WTC11 (cell line): ENCODE results near the gene MSX1. TPM values are rescaled to one million over a fixed set of nuclear protein-coding genes. Genes with fewer than 3 reads are reported as not detected.

ENCODE experiments used
- ATAC-seq: fragments of 200-7000 bp; cut with Tn5 transposase; 2 replicates; pipeline ENCODE4 v1.10.0; 2021; ENCODE audit warnings: mild to moderate bottlenecking, moderate library complexity
- CTCF ChIA-PET: fragments of 300-600 bp; sonication (Branson Sonifier 250); formaldehyde crosslinking; loops from one replicate; lab custom pipeline; 2021; ENCODE audit warnings: antibody characterized with exemption; lab: Charles Lee
- POLR2A ChIA-PET: fragments of 350-600 bp; sonication (Branson Sonifier 250); formaldehyde crosslinking; loops from one replicate; lab custom pipeline; 2021; ENCODE audit warnings: antibody characterized with exemption; lab: Charles Lee
- DNase-seq: peaks from one replicate; pipeline ENCODE4 v3.0.0; 2021; ENCODE audit warnings: low spot score
- H3K27ac Mint-ChIP-seq: 2 replicates; pipeline ENCODE4 v1.8.0; 2021; ENCODE audit warnings: mixed read lengths
- H3K27me3 Mint-ChIP-seq: 2 replicates; pipeline ENCODE4 v1.8.0; 2021; ENCODE audit warnings: low read depth, mild to moderate bottlenecking, moderate library complexity, mixed read lengths
- H3K36me3 Mint-ChIP-seq: 2 replicates; pipeline ENCODE4 v1.8.0; 2021; ENCODE audit warnings: mixed read lengths
- H3K4me1 Mint-ChIP-seq: 2 replicates; pipeline ENCODE4 v1.8.0; 2022; ENCODE audit warnings: mixed read lengths
- H3K4me3 Mint-ChIP-seq: 2 replicates; pipeline ENCODE4 v1.8.0; 2021; ENCODE audit warnings: mild to moderate bottlenecking, moderate library complexity, mixed read lengths
- H3K9me3 Mint-ChIP-seq: 2 replicates; pipeline ENCODE4 v1.8.0; 2021; ENCODE audit warnings: mixed read lengths
- ATF1 ChIP-seq: sonication (generic); formaldehyde crosslinking; IDR thresholded peaks from 2 replicates; pipeline ENCODE4 v1.8.1; 2023; ENCODE audit warnings: mild to moderate bottlenecking, moderate library complexity, missing genetic modification reagents
- ATF2 ChIP-seq: sonication (generic); formaldehyde crosslinking; IDR thresholded peaks from 2 replicates; pipeline ENCODE4 v1.8.1; 2022; ENCODE audit warnings: low read depth, missing genetic modification reagents, borderline replicate concordance
- EMX1 ChIP-seq: fragments of 250-450 bp; sonication (Bioruptor Pico); IDR thresholded peaks from 2 replicates; pipeline ENCODE4 v1.8.0; 2021; ENCODE audit warnings: mild to moderate bottlenecking
- ERG ChIP-seq: fragments of 250-450 bp; sonication (Bioruptor Pico); IDR thresholded peaks from 2 replicates; pipeline ENCODE4 v1.8.0; 2021; ENCODE audit warnings: mild to moderate bottlenecking
- MAX ChIP-seq: sonication (generic); formaldehyde crosslinking; IDR thresholded peaks from 2 replicates; pipeline ENCODE4 v1.8.0; 2022; ENCODE audit warnings: mild to moderate bottlenecking, missing genetic modification reagents
- RELA ChIP-seq: sonication (generic); formaldehyde crosslinking; IDR thresholded peaks from 2 replicates; pipeline ENCODE4 v1.8.1; 2022; ENCODE audit warnings: missing genetic modification reagents, mild to moderate bottlenecking, borderline replicate concordance
- SOX15 ChIP-seq: fragments of 250-450 bp; sonication (Bioruptor Pico); IDR thresholded peaks from 2 replicates; pipeline ENCODE4 v1.9.0; 2021; ENCODE audit warnings: mild to moderate bottlenecking
- TCF7 ChIP-seq: sonication (generic); formaldehyde crosslinking; IDR thresholded peaks from 2 replicates; pipeline ENCODE4 v1.8.0; 2022; ENCODE audit warnings: mild to moderate bottlenecking, low read depth, missing genetic modification reagents, moderate library complexity
- TEAD1 ChIP-seq: sonication (generic); formaldehyde crosslinking; IDR thresholded peaks from 2 replicates; pipeline ENCODE4 v1.8.0; 2022; ENCODE audit warnings: mild to moderate bottlenecking, missing genetic modification reagents
- TP53 ChIP-seq: sonication (generic); formaldehyde crosslinking; IDR thresholded peaks from 2 replicates; pipeline ENCODE4 v1.8.1; 2023; ENCODE audit warnings: mild to moderate bottlenecking, missing genetic modification reagents
- ZNF232 ChIP-seq: sonication (generic); formaldehyde crosslinking; IDR thresholded peaks from 2 replicates; pipeline ENCODE4 v1.8.0; 2022; ENCODE audit warnings: mild to moderate bottlenecking, missing genetic modification reagents
- ZNF416 ChIP-seq: fragments of 250-450 bp; sonication (Bioruptor Pico); IDR thresholded peaks from 2 replicates; pipeline ENCODE4 v1.9.0; 2021; ENCODE audit warnings: mild to moderate bottlenecking, inconsistent platforms
- ZNF423 ChIP-seq: fragments of 250-450 bp; sonication (Bioruptor Pico); IDR thresholded peaks from 2 replicates; pipeline ENCODE4 v2.1.2; 2022; ENCODE audit warnings: mild to moderate bottlenecking, moderate library complexity
- ZNF512 ChIP-seq: sonication (generic); formaldehyde crosslinking; IDR thresholded peaks from 2 replicates; pipeline ENCODE4 v1.8.1; 2022; ENCODE audit warnings: missing genetic modification reagents, borderline replicate concordance
- total RNA-seq: library from RNA; stranded (reverse); gene quantifications from 3 replicates; pipeline ENCODE4 v1.2.3, GENCODE V29; 2021
- TF ChIP-seq, protein P1 (sequence below): fragments of 250-450 bp; sonication (Bioruptor Pico); conservative IDR thresholded peaks from 2 replicates; pipeline ENCODE4 v1.9.0; 2021; ENCODE audit warnings: mild to moderate bottlenecking
- TF ChIP-seq, protein P2 (sequence below): fragments of 250-450 bp; sonication (Bioruptor Pico); IDR thresholded peaks from 2 replicates; pipeline ENCODE4 v2.1.2; 2022; ENCODE audit warnings: mild to moderate bottlenecking, moderate library complexity
- TF ChIP-seq, protein P3 (sequence below): sonication (generic); formaldehyde crosslinking; IDR thresholded peaks from 2 replicates; pipeline ENCODE4 v1.8.0; 2022; ENCODE audit warnings: mild to moderate bottlenecking, missing genetic modification reagents
- TF ChIP-seq, protein P4 (sequence below): sonication (generic); formaldehyde crosslinking; IDR thresholded peaks from 2 replicates; pipeline ENCODE4 v1.8.0; 2022; ENCODE audit warnings: mild to moderate bottlenecking, missing genetic modification reagents

The MSX1 gene
- total RNA-seq, 1 experiment from 2014 or later, result 0.28 TPM

DNA sequence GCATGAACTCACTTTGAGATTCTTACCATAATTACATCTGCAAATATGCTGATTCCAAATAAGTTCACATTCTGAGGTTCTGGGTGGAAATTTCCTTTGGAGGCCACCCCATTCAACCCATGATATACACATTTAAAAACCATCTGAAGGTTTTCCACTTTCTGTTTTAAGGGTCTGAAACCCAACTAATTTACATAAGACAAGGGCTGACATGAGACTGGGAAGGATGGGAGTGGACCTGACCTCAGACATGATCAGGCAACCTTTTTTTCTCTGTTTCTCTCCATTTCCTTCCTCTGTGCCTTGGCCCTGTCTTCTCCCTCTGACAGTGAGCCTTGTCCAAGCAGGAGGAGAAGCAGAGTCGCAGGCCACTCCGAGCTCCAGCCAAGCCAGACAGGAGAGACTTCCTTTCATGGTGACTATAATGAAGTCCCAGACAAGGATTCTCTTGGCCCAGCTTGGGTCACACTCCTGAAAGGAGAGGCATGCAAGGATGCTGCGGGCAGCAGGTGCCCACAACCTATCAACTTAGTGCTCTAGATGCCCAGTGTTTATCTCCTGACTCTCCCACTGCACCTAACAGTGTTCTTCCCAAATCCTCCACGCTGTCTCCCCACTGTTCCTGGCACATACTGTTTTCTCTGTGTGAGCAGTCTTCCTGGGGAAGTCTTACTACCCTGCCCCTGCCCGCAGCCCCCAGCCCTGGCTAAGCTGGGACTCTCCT lies 39.9 kb downstream of the MSX1 start:
- H3K4me1 Mint-ChIP-seq, result no peaks in the 10 kb centered on the region
- no peaks in the 10 kb centered on the region for H3K9me3 Mint-ChIP-seq
- no peak overlapping the region for H3K27ac Mint-ChIP-seq
- H3K4me3 Mint-ChIP-seq, result no peak overlapping the region
- no peak for DNase-seq
- peaks cover 43% of the 10 kb centered on the region for H3K27me3 Mint-ChIP-seq
- POLR2A ChIA-PET, result no interaction called here
- ATAC-seq, result no peak
- H3K36me3 Mint-ChIP-seq, result no peaks in the 10 kb centered on the region
- CTCF ChIA-PET, result no interaction called here
- no peak for TF ChIP-seq ZNF416
- TF ChIP-seq ATF2 (CRISPR knock-in tag), result no peak
- TF ChIP-seq TCF7 (CRISPR knock-in tag), result no peak
- no peak for TF ChIP-seq ERG (CRISPR knock-in tag)
- TF ChIP-seq, protein P1, sequence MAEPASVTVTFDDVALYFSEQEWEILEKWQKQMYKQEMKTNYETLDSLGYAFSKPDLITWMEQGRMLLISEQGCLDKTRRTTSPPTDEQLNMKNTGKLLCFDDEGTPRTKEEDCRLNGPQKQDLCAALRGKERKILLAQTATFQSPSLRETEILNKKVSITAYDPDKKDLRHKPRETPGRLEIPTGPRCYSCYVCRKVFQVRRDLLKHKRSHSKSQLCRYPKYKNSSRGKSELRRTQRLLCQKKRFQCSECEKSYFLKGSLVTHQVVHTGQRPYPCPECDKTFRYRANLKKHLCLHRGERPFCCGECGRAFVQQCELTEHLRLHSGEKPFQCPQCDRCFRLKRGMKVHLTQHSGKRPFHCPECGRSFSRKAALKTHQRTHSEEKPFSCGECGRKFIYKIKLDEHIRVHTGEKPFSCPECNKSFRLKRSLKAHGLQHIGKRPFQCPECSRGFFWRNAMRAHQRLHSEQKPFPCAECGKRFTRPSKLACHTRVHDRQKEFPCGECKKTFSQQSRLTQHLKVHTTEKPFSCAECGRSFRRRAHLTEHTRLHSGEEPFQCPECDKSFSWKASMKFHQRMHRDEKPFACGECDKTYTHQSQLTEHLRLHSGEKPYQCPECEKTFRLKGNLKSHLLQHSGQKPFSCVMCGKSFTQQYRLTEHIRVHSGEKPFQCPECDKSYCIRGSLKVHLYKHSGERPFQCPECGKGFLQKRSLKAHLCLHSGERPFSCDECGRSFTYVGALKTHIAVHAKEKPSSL (CRISPR knock-in tag), result no peak
- TF ChIP-seq, protein P2, sequence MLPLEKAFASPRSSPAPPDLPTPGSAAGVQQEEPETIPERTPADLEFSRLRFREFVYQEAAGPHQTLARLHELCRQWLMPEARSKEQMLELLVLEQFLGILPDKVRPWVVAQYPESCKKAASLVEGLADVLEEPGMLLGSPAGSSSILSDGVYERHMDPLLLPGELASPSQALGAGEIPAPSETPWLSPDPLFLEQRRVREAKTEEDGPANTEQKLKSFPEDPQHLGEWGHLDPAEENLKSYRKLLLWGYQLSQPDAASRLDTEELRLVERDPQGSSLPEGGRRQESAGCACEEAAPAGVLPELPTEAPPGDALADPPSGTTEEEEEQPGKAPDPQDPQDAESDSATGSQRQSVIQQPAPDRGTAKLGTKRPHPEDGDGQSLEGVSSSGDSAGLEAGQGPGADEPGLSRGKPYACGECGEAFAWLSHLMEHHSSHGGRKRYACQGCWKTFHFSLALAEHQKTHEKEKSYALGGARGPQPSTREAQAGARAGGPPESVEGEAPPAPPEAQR (CRISPR knock-in tag), result no peak
- TF ChIP-seq EMX1 (CRISPR knock-in tag), result no peak
- TF ChIP-seq ATF1 (CRISPR knock-in tag), result no peak
- TF ChIP-seq TEAD1 (CRISPR knock-in tag), result no peak
- TF ChIP-seq, protein P3, sequence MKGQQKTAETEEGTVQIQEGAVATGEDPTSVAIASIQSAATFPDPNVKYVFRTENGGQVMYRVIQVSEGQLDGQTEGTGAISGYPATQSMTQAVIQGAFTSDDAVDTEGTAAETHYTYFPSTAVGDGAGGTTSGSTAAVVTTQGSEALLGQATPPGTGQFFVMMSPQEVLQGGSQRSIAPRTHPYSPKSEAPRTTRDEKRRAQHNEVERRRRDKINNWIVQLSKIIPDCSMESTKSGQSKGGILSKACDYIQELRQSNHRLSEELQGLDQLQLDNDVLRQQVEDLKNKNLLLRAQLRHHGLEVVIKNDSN (CRISPR knock-in tag), result no peak
- TF ChIP-seq ZNF423 (CRISPR knock-in tag), result no peak
- TF ChIP-seq ZNF232 (CRISPR knock-in tag), result no peak
- TF ChIP-seq RELA (CRISPR knock-in tag), result no peak
- TF ChIP-seq MAX (CRISPR knock-in tag), result no peak
- TF ChIP-seq, protein P4, sequence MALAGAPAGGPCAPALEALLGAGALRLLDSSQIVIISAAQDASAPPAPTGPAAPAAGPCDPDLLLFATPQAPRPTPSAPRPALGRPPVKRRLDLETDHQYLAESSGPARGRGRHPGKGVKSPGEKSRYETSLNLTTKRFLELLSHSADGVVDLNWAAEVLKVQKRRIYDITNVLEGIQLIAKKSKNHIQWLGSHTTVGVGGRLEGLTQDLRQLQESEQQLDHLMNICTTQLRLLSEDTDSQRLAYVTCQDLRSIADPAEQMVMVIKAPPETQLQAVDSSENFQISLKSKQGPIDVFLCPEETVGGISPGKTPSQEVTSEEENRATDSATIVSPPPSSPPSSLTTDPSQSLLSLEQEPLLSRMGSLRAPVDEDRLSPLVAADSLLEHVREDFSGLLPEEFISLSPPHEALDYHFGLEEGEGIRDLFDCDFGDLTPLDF (CRISPR knock-in tag), result no peak
- TF ChIP-seq ZNF512 (CRISPR knock-in tag), result no peak
- TF ChIP-seq TP53 (CRISPR knock-in tag), result no peak
- no peak for TF ChIP-seq SOX15 (CRISPR knock-in tag)
